GM21619 (cell line): ENCODE results near the gene SND1.

Experiments
- ATAC-seq: cut with Tn5 transposase; IDR thresholded peaks from one replicate; pipeline ENCODE4 v1.9.1; 2021; ENCODE audit not compliant: unreplicated experiment

Gene SND1

GRCh38 chr7:127885222-127885772 lies 233.3 kb downstream of the SND1 start:
- no peak for ATAC-seq

GRCh38 chr7:127885843-127886242 lies 233.8 kb downstream of the SND1 start:
- no peak for ATAC-seq

GRCh38 chr7:127886248-127886647 lies 234.3 kb downstream of the SND1 start:
- no peak for ATAC-seq

DNA sequence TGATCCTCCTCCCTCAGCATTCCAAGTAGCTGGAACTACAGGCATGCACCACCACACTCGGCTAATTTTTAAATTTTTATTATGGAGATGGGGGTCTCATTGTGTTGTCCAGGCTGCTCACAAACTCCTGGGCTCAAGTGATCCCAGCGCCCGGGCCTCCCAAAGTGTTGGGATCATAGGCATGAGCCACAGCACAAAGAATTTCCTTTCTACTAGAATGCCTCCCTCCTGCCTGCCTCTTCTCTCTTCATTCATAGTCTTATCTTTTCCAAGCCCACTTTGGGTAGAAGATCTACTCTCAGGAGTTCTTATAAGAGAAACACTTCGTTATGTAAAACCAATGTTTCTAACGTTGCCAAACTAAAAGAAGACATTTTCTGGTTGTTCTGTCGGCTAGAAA lies 235.1 kb downstream of the SND1 start:
- ATAC-seq = no peak

GRCh38 chr7:127887631-127888030 lies 235.6 kb downstream of the SND1 start:
- ATAC-seq = no peak

- no peak for ATAC-seq
Observed at GRCh38 chr7:127888411-127888810, 236.4 kb downstream of the SND1 start.

DNA sequence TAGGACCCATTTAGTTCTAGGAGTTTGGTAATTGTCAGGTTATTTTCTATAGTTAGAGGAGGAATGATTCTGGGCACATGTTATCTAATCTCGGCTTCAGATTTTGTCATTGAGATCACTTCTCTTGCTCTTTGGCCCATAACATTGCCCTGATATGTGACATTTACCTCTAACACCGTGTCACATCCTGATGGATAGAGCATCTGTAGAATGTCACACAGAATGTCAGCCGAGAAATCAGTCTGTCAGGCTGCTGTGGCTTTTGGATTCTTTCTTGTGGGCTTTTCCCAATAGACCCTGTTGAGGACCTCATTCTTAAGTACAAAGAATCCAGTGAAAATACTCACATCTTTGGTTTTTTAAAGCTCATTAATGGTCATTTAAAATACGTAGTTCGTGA lies 236.8 kb downstream of the SND1 start:
- no peak for ATAC-seq

- ATAC-seq = no peak
Observed at GRCh38 chr7:127889677-127890076, 237.7 kb downstream of the SND1 start.

GRCh38 chr7:127890726-127891125 lies 238.7 kb downstream of the SND1 start:
- no peak for ATAC-seq

GRCh38 chr7:127891144-127891543 lies 239.2 kb downstream of the SND1 start:
- ATAC-seq = no peak

DNA sequence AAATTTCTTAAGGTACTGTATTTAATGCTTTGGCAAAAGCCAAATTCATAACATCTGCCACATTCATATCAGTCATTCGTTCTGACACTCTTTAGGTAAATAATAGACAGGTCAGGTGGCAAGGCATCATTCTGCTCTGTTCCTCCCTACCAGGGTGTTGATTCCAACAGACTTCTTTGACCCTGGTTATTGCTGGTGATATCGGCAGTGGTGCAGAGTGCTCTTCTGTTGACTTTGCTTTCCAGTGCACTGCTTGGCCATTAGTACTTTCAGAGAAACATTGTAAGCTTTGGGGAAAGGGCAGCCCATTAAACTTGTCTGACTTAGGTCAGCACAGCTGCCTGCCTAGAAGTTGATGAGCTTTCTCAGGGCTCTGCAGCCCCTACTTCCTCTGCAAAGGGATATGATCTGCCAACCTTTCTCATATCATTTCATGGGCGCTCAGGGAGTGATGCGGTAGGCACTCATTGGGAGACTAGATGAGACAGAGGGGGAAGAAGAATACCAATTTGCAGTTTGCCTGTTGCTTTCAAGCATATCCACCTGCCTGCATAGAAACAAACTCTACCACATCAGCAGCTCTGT lies 240.0 kb downstream of the SND1 start:
- no peak for ATAC-seq

- no peak for ATAC-seq
Observed at GRCh38 chr7:127892488-127893314, 240.7 kb downstream of the SND1 start.

GRCh38 chr7:127893547-127893946 lies 241.6 kb downstream of the SND1 start:
- ATAC-seq = no peak

DNA sequence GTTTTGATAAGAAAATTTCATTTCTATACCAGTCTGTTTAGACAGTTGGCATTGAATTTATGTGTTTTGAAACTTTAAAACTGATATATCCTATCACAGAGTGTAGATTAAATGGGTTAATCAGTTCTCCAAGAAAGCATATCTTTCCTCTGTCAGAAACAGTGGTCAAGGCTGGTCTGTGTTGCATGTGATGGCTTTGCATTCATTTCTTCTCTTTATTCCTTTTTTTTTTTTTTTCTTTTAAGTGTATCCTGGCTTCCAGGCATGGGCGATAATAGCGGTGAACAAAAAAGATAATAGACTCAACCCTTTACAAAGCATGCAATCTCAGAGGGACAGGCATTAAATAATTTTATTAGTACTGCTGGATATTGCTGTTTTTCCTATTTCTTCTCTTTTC lies 242.6 kb downstream of the SND1 start:
- ATAC-seq = no peak

GRCh38 chr7:127895360-127895759 lies 243.4 kb downstream of the SND1 start:
- ATAC-seq = no peak

GRCh38 chr7:127895814-127896280 lies 243.9 kb downstream of the SND1 start:
- no peak for ATAC-seq

DNA sequence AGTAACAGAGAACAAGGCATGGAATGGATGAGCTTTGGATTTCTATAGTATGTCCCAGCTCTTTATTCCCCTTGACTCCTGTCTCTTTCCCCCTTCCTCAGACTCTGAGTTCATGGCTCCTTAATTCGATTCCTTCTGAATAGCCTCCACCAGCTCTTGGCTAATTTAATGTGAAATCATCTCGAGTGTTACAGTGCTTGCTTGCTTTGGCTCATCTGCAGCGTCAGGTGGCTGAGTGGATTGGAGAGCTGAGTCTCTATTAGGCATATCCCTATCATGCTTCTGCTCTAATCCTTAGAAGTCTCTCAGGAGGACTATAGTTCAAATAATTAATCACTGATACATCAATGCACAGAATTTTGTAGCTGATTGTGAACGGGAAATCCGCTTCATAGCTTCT lies 244.7 kb downstream of the SND1 start:
- ATAC-seq = no peak

DNA sequence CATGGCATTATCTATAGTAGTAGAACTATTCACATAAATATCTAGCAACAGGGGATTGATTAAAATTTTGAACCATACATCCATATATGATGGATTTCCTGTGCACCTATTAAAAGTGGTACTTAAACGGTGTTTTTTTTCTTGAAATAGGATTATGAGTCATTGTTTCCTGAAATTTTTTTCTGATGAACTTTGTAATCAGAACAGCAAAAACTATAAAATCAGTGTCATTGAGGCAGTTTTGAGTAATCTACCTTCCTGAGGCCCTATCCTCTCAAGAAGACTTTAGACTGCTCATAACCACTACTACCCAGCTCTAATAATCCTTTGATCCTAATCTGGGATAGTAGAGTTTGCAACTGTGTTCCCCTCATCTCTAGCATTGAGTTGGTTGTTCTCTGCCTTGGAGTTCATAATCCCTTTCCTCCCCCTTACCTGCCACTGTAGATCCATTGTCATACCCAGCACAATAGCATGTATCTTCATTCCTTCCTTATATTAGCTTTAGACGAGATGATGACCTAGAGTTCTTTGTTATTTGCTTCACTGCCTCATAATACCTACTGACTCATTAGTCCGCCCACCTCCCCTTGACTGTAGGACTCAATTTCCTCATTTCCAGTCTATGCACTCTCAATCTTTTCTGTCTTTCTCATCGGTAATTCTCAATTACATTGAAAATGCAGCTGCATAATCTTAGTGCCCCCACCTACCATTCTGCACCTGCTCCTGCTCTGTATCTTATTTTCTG lies 245.9 kb downstream of the SND1 start:
- ATAC-seq = no peak

- ATAC-seq = no peak
Observed at GRCh38 chr7:127899411-127899810, 247.4 kb downstream of the SND1 start.

GRCh38 chr7:127900141-127900540 lies 248.1 kb downstream of the SND1 start:
- no peak for ATAC-seq
